SK-N-DZ (cell line): ENCODE results near the gene HLA-C.

Experiments used
- small RNA-seq, 2 experiments: library from RNA; depleted of rRNA; stranded (forward); fragments of <200 nt; gene quantifications; one replicate each; pipeline ENCODE3, GENCODE V24; 2014

Gene HLA-C

Small RNA genes lying within 50 kb of the gene (small RNA-seq; reads per million reads assigned to genes)
- gene AL662844.1, result 0 reads per million in 2 experiments
